Gastrocnemius medialis (tissue), 4 donors: Measurements from ENCODE around the gene PDE4D.

Experiments used
- POLR2A ChIP-seq, 2 donors: fragments of 450-650 bp; IDR thresholded peaks; one replicate each; pipeline ENCODE4 v1.6.1; 2017; ENCODE audit warnings: antibody characterized with exemption in 2 of 2, mild to moderate bottlenecking in 2 of 2, moderate library complexity in 2 of 2
- TF ChIP-seq, protein P1 (sequence below), 5 experiments: fragments of 450-650 bp in 3 of 5; fragments of 200-600 bp in 2 of 5; sonication (generic) in 2 of 5; IDR thresholded peaks in 4 of 5; conservative IDR thresholded peaks in 1 of 5; 1 replicate in 4 of 5; 2 replicates in 1 of 5; pipeline ENCODE4 v1.5.1; 2016 to 2019; ENCODE audit warnings: antibody characterized with exemption in 5 of 5, mild to moderate bottlenecking in 3 of 5, moderate library complexity in 3 of 5

GRCh38 chr5:58933891-58934628 is 959.5 kb downstream of the PDE4D start:
- TF ChIP-seq, protein P1, sequence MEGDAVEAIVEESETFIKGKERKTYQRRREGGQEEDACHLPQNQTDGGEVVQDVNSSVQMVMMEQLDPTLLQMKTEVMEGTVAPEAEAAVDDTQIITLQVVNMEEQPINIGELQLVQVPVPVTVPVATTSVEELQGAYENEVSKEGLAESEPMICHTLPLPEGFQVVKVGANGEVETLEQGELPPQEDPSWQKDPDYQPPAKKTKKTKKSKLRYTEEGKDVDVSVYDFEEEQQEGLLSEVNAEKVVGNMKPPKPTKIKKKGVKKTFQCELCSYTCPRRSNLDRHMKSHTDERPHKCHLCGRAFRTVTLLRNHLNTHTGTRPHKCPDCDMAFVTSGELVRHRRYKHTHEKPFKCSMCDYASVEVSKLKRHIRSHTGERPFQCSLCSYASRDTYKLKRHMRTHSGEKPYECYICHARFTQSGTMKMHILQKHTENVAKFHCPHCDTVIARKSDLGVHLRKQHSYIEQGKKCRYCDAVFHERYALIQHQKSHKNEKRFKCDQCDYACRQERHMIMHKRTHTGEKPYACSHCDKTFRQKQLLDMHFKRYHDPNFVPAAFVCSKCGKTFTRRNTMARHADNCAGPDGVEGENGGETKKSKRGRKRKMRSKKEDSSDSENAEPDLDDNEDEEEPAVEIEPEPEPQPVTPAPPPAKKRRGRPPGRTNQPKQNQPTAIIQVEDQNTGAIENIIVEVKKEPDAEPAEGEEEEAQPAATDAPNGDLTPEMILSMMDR (IDR thresholded peaks at IDR 0.05 in 4 of 5, conservative IDR thresholded peaks at IDR 0.05 in 1 of 5), result no peak
- TF ChIP-seq POLR2A (IDR thresholded peaks at IDR 0.05), result no peak
